IPS-11a (cell line): ENCODE data around the gene TMEM131L.
"Not testable (repeated sequence)": the region's sequence is repeated elsewhere in the genome, so short reads cannot be mapped to it uniquely, and the experiment has no call there.

Experiments used
- H3K4me3 ChIP-seq: one replicate; pipeline ENCODE4 v1.5.1; 2013; ENCODE audit warnings: low read depth, low read length, control low read depth

Gene TMEM131L

GRCh38 chr4:153448003-153448731 is 18.0 kb upstream of the TMEM131L start:
- H3K4me3 ChIP-seq = no peak overlapping the region

GRCh38 chr4:153449338-153449737 is 16.8 kb upstream of the TMEM131L start:
- no peak overlapping the region for H3K4me3 ChIP-seq

- H3K4me3 ChIP-seq = no peak overlapping the region
These were observed 15.6 kb upstream of the TMEM131L start for GRCh38 chr4:153450544-153450917.

GRCh38 chr4:153451145-153451544 is 15.0 kb upstream of the TMEM131L start:
- not testable (repeated sequence) for H3K4me3 ChIP-seq

GRCh38 chr4:153451911-153452657 is 14.1 kb upstream of the TMEM131L start:
- H3K4me3 ChIP-seq = no peak overlapping the region

GRCh38 chr4:153452658-153453378 is 13.3 kb upstream of the TMEM131L start:
- H3K4me3 ChIP-seq = no peak overlapping the region

- H3K4me3 ChIP-seq = no peak overlapping the region
These were observed 12.8 kb upstream of the TMEM131L start for GRCh38 chr4:153453402-153453801.

- H3K4me3 ChIP-seq = no peak overlapping the region
These were observed 7.2 kb upstream of the TMEM131L start for GRCh38 chr4:153458969-153459368.

- H3K4me3 ChIP-seq = not testable (repeated sequence)
These were observed 4.6 kb upstream of the TMEM131L start for GRCh38 chr4:153461549-153461948.

GRCh38 chr4:153464068-153464467 is 2.1 kb upstream of the TMEM131L start:
- no peak overlapping the region for H3K4me3 ChIP-seq

- H3K4me3 ChIP-seq = no peak overlapping the region
These were observed 1.0 kb upstream of the TMEM131L start for GRCh38 chr4:153465140-153465539.

- H3K4me3 ChIP-seq = peak overlapping the region; percentile 52
These were observed 512 bp upstream of the TMEM131L start for GRCh38 chr4:153465615-153466080.

- H3K4me3 ChIP-seq = peak overlapping the region; percentile 81
These were observed 1.1 kb downstream of the TMEM131L start for GRCh38 chr4:153466949-153467896.

- no peak overlapping the region for H3K4me3 ChIP-seq
These were observed 1.7 kb downstream of the TMEM131L start for GRCh38 chr4:153467897-153468262.

GRCh38 chr4:153468587-153468986 is 2.4 kb downstream of the TMEM131L start:
- no peak overlapping the region for H3K4me3 ChIP-seq

- no peak overlapping the region for H3K4me3 ChIP-seq
These were observed 2.9 kb downstream of the TMEM131L start for GRCh38 chr4:153469031-153469430.

- not testable (repeated sequence) for H3K4me3 ChIP-seq
These were observed 5.0 kb downstream of the TMEM131L start for GRCh38 chr4:153471071-153471697.

- no peak overlapping the region for H3K4me3 ChIP-seq
These were observed 5.5 kb downstream of the TMEM131L start for GRCh38 chr4:153471698-153472093.

GRCh38 chr4:153472122-153473037 is 6.2 kb downstream of the TMEM131L start:
- no peak overlapping the region for H3K4me3 ChIP-seq
